ENCODE data around the gene SLC44A1. TPM values are rescaled to one million over a fixed set of nuclear protein-coding genes. Genes with fewer than 3 reads are reported as not detected.
A peak's percentile ranks its signal among the peaks of the same experiment; 100 is the strongest.

The SLC44A1 gene
- polyA plus RNA-seq, 3 donors: 6.9 to 52.1 (median 46.5) TPM

GRCh38 chr9:105252405-105252756, 7.9 kb downstream of the SLC44A1 start:
- H3K9ac ChIP-seq (ENCODE audit: insufficient read depth, low read length, poor library complexity, severe bottlenecking): no peak overlapping the region
- H2AFZ ChIP-seq (ENCODE audit: insufficient read depth, low read depth, low read length, poor library complexity, severe bottlenecking): no peak overlapping the region
- intact Hi-C loops (cut with micrococcal nuclease): no loop called here
- H3K9me3 Mint-ChIP-seq: no peaks in the 10 kb centered on the region
- H3K4me1 ChIP-seq (ENCODE audit: control insufficient read depth in 1 of 2, insufficient read depth in 2 of 2, low read length in 2 of 2): peaks cover 4 to 15% of the 10 kb centered on the region in 2 donors
- TF ChIP-seq CTCF (IDR thresholded peaks at IDR 0.05): no peak
- H3K27ac ChIP-seq (ENCODE audit: low read depth in 1 of 2, low read length in 2 of 2): no peak overlapping the region
- H3K27me3 Mint-ChIP-seq (ENCODE audit: low read depth in 3 of 3): peaks cover 0 to 2% (median 2%) of the 10 kb centered on the region in 3 donors
- DNase-seq: no peak
- peak overlapping the region in 1 of 7 donors; percentile 6 for H3K27ac Mint-ChIP-seq
- H3K9me3 ChIP-seq (replicated peaks in 1 of 2; ENCODE audit: control insufficient read depth in 1 of 2, insufficient read depth in 1 of 2, low read length in 2 of 2): no peaks in the 10 kb centered on the region
- peaks cover 3 to 5% of the 10 kb centered on the region in 2 donors for H3K36me3 Mint-ChIP-seq
- no peak overlapping the region for H3K4me3 Mint-ChIP-seq
- H3K79me2 ChIP-seq (ENCODE audit: insufficient read depth, low read length): peaks cover 100% of the 10 kb centered on the region
- H3K4me1 Mint-ChIP-seq: peaks cover 45% of the 10 kb centered on the region
- H3K4me3 ChIP-seq (replicated peaks in 1 of 3; ENCODE audit: low read depth in 2 of 3, low read length in 3 of 3): no peak overlapping the region
- 94% methylated on average over 3 of the region's 5 CpGs for WGBS (ENCODE audit: insufficient coverage)
- peaks cover 5% of the 10 kb centered on the region for H4K20me1 ChIP-seq (ENCODE audit: insufficient read depth, low read length)
- no peak overlapping the region for H3K4me2 ChIP-seq (replicated peaks; ENCODE audit: extremely low read depth, low read length, poor library complexity, severe bottlenecking)
- no peaks in the 10 kb centered on the region for H3K27me3 ChIP-seq (ENCODE audit: control insufficient read depth in 2 of 2, insufficient read depth in 2 of 2, low read length in 2 of 2)
- H3K36me3 ChIP-seq (replicated peaks in 1 of 2; ENCODE audit: control insufficient read depth in 1 of 2, insufficient read depth in 2 of 2, low read length in 2 of 2): no peaks in the 10 kb centered on the region

GRCh38 chr9:105254226-105254625, 9.8 kb downstream of the SLC44A1 start:
- no peaks in the 10 kb centered on the region for H3K9me3 ChIP-seq (replicated peaks in 1 of 2; ENCODE audit: control insufficient read depth in 1 of 2, insufficient read depth in 1 of 2, low read length in 2 of 2)
- no peak for DNase-seq
- Mint-ChIP-seq H3K4me3 (no peak overlapping the region), H3K27ac (peak overlapping the region in 4 of 7 donors; percentile 5 to 89 (median 74)), H3K27me3 (ENCODE audit: low read depth in 3 of 3) (peaks cover 0 to 2% (median 0%) of the 10 kb centered on the region in 3 donors), H3K4me1 (peaks cover 42% of the 10 kb centered on the region), H3K36me3 (peaks cover 3 to 5% of the 10 kb centered on the region in 2 donors), H3K9me3 (no peaks in the 10 kb centered on the region)
- no peaks in the 10 kb centered on the region for H3K36me3 ChIP-seq (replicated peaks in 1 of 2; ENCODE audit: control insufficient read depth in 1 of 2, insufficient read depth in 2 of 2, low read length in 2 of 2)
- 89% methylated on average over 1 of the region's 4 CpGs for WGBS (ENCODE audit: insufficient coverage)
- no peak overlapping the region for H3K4me2 ChIP-seq (replicated peaks; ENCODE audit: extremely low read depth, low read length, poor library complexity, severe bottlenecking)
- H3K4me3 ChIP-seq (replicated peaks in 1 of 3; ENCODE audit: low read depth in 2 of 3, low read length in 3 of 3): no peak overlapping the region
- no peaks in the 10 kb centered on the region for H3K27me3 ChIP-seq (ENCODE audit: control insufficient read depth in 2 of 2, insufficient read depth in 2 of 2, low read length in 2 of 2)
- H4K20me1 ChIP-seq (ENCODE audit: insufficient read depth, low read length): no peaks in the 10 kb centered on the region
- no peak overlapping the region for H3K9ac ChIP-seq (ENCODE audit: insufficient read depth, low read length, poor library complexity, severe bottlenecking)
- peaks cover 100% of the 10 kb centered on the region for H3K79me2 ChIP-seq (ENCODE audit: insufficient read depth, low read length)
- no peak overlapping the region for H2AFZ ChIP-seq (ENCODE audit: insufficient read depth, low read depth, low read length, poor library complexity, severe bottlenecking)
- H3K27ac ChIP-seq (ENCODE audit: low read depth in 1 of 2, low read length in 2 of 2): peak overlapping the region in 1 of 2 donors; percentile 32
- peaks cover 8 to 15% of the 10 kb centered on the region in 2 donors for H3K4me1 ChIP-seq (ENCODE audit: control insufficient read depth in 1 of 2, insufficient read depth in 2 of 2, low read length in 2 of 2)
- no peak for TF ChIP-seq CTCF (IDR thresholded peaks at IDR 0.05)
- intact Hi-C loops (cut with micrococcal nuclease): no loop called here
